Ovary (tissue), 9 donors: ENCODE data around the gene SLC52A1. TPM values are rescaled to one million over a fixed set of nuclear protein-coding genes. Genes with fewer than 3 reads are reported as not detected.

Experiments
- DNase-seq, 5 donors: peaks; one replicate each; pipeline ENCODE4 v3.0.0-alpha.2; 2019 to 2020
- H3K27ac ChIP-seq, 2 donors: fragments of 200-600 bp; one replicate each; pipeline versions ENCODE4 v1.5.1 to v1.8.0; 2019 to 2022
- H3K27me3 ChIP-seq: fragments of 200-600 bp; one replicate; pipeline ENCODE4 v1.8.0; 2022
- H3K36me3 ChIP-seq: fragments of 200-600 bp; sonication (generic); one replicate; pipeline ENCODE4 v1.5.1; 2019
- H3K4me1 ChIP-seq: one replicate; pipeline ENCODE4 v1.8.1; 2013; ENCODE audit warnings: mild to moderate bottlenecking, moderate library complexity; ENCODE audit not compliant: insufficient read depth
- H3K4me3 ChIP-seq: fragments of 200-600 bp; sonication (generic); one replicate; pipeline ENCODE4 v1.5.1; 2017
- H3K9me3 ChIP-seq, 2 donors: fragments of 200-600 bp in 1 of 2; sonication (generic) in 1 of 2; one replicate each; pipeline versions ENCODE4 v1.5.1 to v1.8.1; 2013 to 2019; ENCODE audit warnings: mild to moderate bottlenecking in 1 of 2, moderate library complexity in 1 of 2
- CTCF ChIP-seq, 3 donors: fragments of 450-650 bp in 2 of 3; fragments of 200-600 bp in 1 of 3; IDR thresholded peaks; one replicate each; pipeline versions ENCODE4 v1.5.1 to v1.8.0; 2016 to 2022; ENCODE audit warnings: antibody characterized with exemption in 3 of 3, mild to moderate bottlenecking in 1 of 3
- EP300 ChIP-seq: sonication (generic); formaldehyde crosslinking; IDR thresholded peaks from one replicate; pipeline ENCODE4 v1.6.1; 2017; ENCODE audit warnings: antibody characterized with exemption
- POLR2A ChIP-seq: fragments of 450-650 bp; IDR thresholded peaks from one replicate; pipeline ENCODE4 v1.6.1; 2017; ENCODE audit warnings: antibody characterized with exemption, mild to moderate bottlenecking, moderate library complexity
- WGBS, 3 donors: extraction: QIAGEN DNeasy Blood & Tissue Kit in 1 of 3; methylation state at CpG; one replicate each; pipeline versions ENCODE4 v1.1.5 to v1.1.7; 2013 to 2017; 5-methylcytosine and 5-hydroxymethylcytosine counted together
- intact Hi-C, 4 donors: fragments of 100-400 bp; cut with DNase I; formaldehyde crosslinking; loops; one replicate each; pipeline versions ENCODE4 v1.11.0 to v1.15.1; 2022 to 2023
- polyA plus RNA-seq, 2 donors: library from polyadenylated mRNA; stranded (reverse); fragments of 200-250 nt in 1 of 2; fragments of 350-450 nt in 1 of 2; fragmentation: Illumina TruSeq in 1 of 2; extraction: RNeasy Lipid Tissue Mini Kit (QIAGEN cat#74804) in 1 of 2; gene quantifications; one replicate each; pipeline ENCODE4 v1.2.3, GENCODE V29; 2013 to 2014
- total RNA-seq, 7 donors: library from RNA; depleted of rRNA in 2 of 7; stranded (reverse); fragments of >200 nt in 2 of 7; fragmentation: NEBNext Ultra II Directional in 3 of 7; extraction: Animal tissue kit (Norgen Biotek cat#: 25700) in 3 of 7; gene quantifications; one replicate each; pipeline versions ENCODE4 v1.1.0 to v1.2.4, GENCODE V29; 2016 to 2023
- donor health status: DM: no; HTN: no; CAD: no; lungs with moderate emphysema.
- donor health status: DM: no; HTN: no; CAD: no.
- donor health status: Bipolar disorder and iron deficiency.
- donor health status: DM: yes; HTN: yes; CAD: no.
- donor health status: DM: no; HTN: no; CAD: no.
- donor health status: DM: yes; HTN: yes; CAD: no.

SLC52A1 gene
- total and polyA plus RNA-seq, 9 donors = 0.08 to 1.0 (median 0.19) TPM; not detected in 5

- Histone ChIP-seq H3K36me3 (no peaks in the 10 kb centered on the region), H3K4me3 (no peak overlapping the region), H3K9me3 (no peaks in the 10 kb centered on the region), H3K27ac (no peak overlapping the region), H3K4me1 (no peaks in the 10 kb centered on the region), H3K27me3 (no peaks in the 10 kb centered on the region)
- intact Hi-C loops = loop anchor here in 1 of 4 donors (10.0 kb wide), 1 partner anchor 45 kb away; no protein-coding TSS in a partner anchor
- DNase-seq = no peak
- TF ChIP-seq EP300 = no peak
- no peak for TF ChIP-seq CTCF (IDR thresholded peaks at IDR 0.05)
- TF ChIP-seq POLR2A = no peak
- 24 to 43% (median 39%) methylated on average over 1 of the region's 1 CpG for whole genome bisulfite sequencing, 3 donors
Measured at GRCh38 chr17:5019475-5019956, 15.7 kb downstream of the SLC52A1 start.

GRCh38 chr17:5014357-5014756 lies 20.9 kb downstream of the SLC52A1 start:
- H3K36me3 ChIP-seq = no peaks in the 10 kb centered on the region

DNA sequence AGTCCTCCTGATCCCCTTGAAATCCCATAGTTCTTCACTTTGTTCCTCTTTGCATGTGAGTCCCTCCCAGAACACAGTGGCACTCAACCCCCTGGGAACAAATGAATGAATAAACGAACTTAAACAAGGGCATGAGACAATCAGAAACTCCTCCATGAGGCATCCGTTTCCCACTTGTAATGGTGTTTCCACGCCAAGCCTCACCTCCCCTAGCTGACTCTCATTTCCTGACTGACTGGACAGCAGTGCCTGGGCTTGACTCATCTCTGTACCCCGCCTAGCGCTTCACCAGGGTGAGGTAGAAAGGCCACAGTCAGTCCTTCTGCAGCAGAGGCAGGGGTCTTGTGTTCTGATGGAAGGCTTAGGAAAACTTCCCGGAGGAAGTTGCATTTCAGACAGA lies 23.3 kb downstream of the SLC52A1 start:
- H3K36me3 ChIP-seq = no peaks in the 10 kb centered on the region
- H3K4me1 ChIP-seq = no peaks in the 10 kb centered on the region
- no peak overlapping the region for H3K27ac ChIP-seq
- intact Hi-C loops = loop anchor here in 1 of 4 donors (10.0 kb wide), 1 partner anchor 53 kb away; no protein-coding TSS in a partner anchor
- H3K4me3 ChIP-seq = no peak overlapping the region
- H3K27me3 ChIP-seq = no peaks in the 10 kb centered on the region
- TF ChIP-seq EP300 (no peak), CTCF (IDR thresholded peaks at IDR 0.05) (no peak), POLR2A (no peak)
- no peaks in the 10 kb centered on the region for H3K9me3 ChIP-seq
- DNase-seq = no peak
- 85 to 86% (median 86%) methylated on average over 6 of the region's 6 CpGs for WGBS, 3 donors

More at GRCh38 chr17:5014357-5014756, 20.9 kb downstream of the SLC52A1 start:
- intact Hi-C loops = loop anchor here in 1 of 4 donors (10.0 kb wide), 1 partner anchor 50 kb away; no protein-coding TSS in a partner anchor
- Histone ChIP-seq H3K27me3 (no peaks in the 10 kb centered on the region), H3K4me3 (no peak overlapping the region), H3K27ac (no peak overlapping the region), H3K9me3 (no peaks in the 10 kb centered on the region), H3K4me1 (no peaks in the 10 kb centered on the region)
- TF ChIP-seq POLR2A (no peak), EP300 (no peak), CTCF (IDR thresholded peaks at IDR 0.05) (no peak)
- DNase-seq = no peak
- 65 to 76% (median 71%) methylated on average over 4 of the region's 4 CpGs for WGBS, 3 donors

DNA sequence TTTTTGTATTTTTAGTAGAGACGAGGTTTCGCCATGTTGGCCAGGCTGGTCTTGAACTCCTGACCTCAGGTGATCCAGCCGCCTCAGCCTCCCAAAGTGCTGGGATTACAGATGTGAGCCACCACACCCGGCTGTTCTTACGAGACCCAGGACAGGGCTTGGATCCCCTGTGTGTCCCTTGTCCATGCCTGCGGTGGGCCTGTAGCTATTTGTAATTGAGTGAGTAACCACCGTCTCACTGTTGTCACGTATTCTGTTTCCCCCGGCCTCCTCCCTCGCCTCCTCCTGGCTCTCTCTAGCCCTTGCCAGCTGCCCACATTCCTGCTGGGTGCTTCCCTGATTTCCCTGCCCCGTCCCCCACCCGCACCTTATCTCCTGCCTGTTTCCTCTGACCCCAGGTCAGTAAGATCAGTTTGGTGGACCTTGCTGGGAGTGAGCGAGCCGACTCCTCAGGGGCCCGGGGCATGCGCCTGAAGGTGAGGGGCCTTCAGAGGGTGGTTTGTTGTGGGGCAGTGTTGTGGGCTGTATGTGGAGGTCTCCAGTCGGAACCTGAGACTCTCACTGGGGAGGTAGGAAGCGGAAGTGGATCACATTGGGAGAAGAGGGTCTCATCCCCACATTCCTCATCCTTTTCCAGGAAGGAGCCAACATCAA lies 31.9 kb downstream of the SLC52A1 start:
- DNase-seq = no peak
- peaks cover 6% of the 10 kb centered on the region for H3K4me1 ChIP-seq
- no peaks in the 10 kb centered on the region for H3K27me3 ChIP-seq
- H3K36me3 ChIP-seq = no peaks in the 10 kb centered on the region
- no peak overlapping the region for H3K4me3 ChIP-seq
- intact Hi-C loops = no loop called here
- no peaks in the 10 kb centered on the region for H3K9me3 ChIP-seq
- no peak for TF ChIP-seq POLR2A
- no peak for TF ChIP-seq EP300
- TF ChIP-seq CTCF (IDR thresholded peaks at IDR 0.05) = no peak
- no peak overlapping the region for H3K27ac ChIP-seq
- WGBS, 3 donors = 90 to 94% (median 94%) methylated on average over 18 of the region's 18 CpGs
